GM21515 (cell line): ENCODE data around the gene NAA50.

Experiments used
- ATAC-seq: cut with Tn5 transposase; IDR thresholded peaks from one replicate; pipeline ENCODE4 v1.9.1; 2021; ENCODE audit not compliant: unreplicated experiment

Gene NAA50

DNA sequence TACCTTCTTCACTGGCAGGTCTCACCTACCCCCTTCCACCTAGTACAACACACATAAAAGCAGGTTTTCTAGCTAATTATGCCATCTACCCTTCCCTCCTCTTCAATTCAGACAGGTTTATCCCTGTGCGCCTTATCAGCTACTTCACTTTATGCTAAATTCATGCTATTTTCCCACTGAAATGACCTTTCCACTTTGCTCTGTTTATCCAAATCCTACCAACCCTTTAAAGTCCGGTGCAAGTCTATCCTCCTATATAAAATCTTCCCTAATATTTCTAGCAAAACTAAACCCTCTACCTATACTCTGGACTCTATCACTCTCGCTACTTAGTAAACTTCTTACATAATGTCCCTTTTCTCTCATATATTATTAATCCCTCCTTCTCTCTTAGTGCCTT is 55.6 kb downstream of the NAA50 start:
- no peak for ATAC-seq

DNA sequence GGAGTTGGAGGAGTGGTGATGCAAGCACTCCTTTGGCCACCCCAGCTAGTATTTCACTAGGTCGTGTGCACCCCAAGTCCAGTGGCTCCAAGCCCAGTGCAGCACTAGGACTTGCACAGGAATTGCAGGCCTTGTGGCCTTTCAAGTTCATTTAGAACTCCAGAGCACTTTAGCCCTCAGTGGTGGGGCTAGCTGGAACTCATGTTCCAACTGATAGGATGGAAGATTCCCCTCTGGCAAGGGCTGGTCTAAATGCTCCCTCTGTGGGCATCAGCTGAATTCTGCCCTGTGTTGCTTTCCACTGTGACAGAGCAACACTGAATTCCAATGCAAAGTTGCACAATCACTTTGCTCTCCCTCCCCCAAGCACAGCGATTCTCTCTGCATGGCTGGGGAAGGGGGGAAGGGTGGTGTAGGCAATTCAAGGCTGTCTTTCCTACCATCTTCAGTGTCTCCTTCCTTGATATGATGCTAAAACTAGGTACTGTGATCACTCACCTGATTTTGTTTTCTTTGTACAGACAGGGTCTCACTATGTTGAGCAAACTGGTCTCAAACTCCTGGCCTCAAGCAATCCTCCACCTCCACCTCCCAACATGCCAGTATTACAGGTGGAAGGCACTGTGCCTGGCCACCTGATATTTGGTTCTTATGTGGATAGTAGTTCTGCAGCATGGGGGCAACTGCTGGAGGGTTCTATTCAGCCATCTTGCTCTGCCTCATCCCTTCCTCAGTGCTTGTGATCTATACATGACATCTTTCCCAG is 59.9 kb downstream of the NAA50 start:
- no peak for ATAC-seq

DNA sequence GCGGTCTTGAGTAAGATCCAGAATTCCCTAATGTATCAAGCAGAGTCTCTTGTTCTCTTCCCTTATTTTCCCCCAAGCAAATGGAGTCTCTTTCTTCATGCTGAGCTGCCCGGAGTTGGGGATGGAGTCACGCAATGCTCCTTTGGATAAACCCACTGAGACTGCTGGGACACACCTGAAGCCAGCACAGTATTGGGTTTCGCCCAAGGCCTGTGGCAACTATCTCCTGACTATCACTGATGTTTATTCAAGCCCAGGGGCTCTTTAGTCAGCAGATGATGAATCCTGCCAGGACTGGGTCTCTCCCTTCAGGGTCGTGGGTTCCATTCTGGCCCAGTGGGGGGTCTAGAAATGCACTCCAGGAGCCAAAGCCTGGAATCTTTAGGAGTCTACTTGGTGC is 60.9 kb downstream of the NAA50 start:
- ATAC-seq, result no peak

DNA sequence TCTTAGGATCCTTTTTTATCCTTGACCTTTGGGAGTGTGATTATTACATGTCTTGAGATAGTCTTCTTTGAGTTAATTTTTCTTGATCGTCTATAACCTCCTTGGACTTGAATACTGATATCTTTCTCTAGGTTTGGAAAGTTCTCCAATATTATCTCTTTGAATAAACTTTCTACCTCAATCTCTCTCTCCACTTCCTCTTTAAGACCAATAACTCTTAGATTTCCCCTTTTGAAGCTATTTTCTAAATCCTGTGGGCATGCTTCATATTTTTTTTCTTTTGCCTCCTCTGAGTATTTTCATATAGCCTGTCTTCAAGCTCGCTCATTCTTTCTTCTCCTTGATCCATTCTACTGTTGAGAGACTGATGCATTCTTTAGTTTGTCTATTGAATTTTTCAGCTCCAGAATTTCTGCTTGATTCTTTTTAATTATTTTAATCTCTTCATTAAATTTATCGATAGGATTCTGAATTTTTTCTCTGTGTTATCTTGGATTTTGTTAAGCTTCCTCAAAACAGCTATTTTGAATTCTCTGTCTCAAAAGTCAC is 61.7 kb downstream of the NAA50 start:
- ATAC-seq, result no peak

DNA sequence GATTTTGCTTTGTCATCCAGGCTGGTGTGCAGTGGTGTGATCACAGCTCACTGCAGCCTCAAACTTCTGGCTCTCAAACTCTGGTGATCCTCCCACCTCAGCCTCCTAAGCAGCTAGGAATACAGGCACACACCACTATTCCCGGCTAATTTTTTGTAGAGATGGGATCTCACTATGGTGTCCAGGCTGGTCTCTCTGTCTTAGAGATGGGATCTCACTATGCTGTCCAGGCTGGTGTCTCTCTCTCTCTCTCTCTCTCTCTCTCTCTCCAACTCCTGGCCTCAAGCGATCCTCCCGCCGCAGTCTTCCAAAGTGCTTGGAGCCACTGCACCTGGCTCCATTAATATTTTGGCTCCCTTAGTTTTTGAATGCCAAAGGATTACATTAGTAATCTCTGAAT is 67.3 kb downstream of the NAA50 start:
- ATAC-seq, result no peak

DNA sequence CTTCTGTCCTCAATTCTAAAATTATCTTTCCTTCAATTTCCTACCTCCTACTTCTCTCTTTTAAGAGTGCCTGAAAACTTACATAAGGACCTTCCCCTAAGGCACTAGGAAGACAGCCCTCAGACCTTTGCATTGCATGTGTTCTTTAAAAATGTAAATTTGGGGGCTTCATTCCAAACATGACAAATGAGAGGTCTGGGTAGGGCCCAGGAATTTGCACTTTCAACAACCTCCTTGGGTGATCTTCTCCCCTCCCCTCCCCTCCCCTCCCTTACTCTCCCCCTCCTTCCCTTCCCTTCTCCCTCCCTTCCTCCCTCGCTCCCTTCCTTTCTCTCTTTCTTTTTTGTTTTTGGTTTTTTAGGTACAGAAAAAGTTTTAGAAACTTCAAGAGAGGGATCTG is 68.3 kb downstream of the NAA50 start:
- ATAC-seq, result no peak

- no peak for ATAC-seq
Measured at GRCh38 chr3:113676261-113676660, 69.8 kb downstream of the NAA50 start.

DNA sequence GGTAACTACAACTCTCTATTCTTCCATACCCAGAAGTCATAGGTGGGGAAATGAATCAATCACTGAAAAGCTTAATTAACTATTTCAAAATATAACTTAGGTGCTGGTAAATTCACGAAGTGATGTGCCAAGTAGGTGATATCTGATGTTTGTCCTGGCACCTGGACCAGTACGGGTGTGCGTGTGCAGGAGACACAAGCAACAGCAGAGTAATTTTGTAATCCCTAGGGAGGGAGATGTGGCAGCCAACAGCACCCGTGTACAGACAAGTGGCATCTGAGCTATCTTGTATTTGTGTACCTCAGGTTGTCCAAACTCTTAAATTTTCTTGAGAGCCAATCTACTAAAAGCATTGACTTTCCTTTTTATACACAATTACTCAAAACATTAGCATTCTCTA is 72.5 kb downstream of the NAA50 start:
- no peak for ATAC-seq

GRCh38 chr3:113668015-113668414 is 78.0 kb downstream of the NAA50 start:
- no peak for ATAC-seq
